WTC11 (cell line): Measurements from ENCODE around the gene OBSL1.

Experiments used
- FOXP4 ChIP-seq: sonication (generic); formaldehyde crosslinking; IDR thresholded peaks from 2 replicates; pipeline ENCODE4 v1.8.0; 2022; ENCODE audit warnings: mild to moderate bottlenecking, missing genetic modification reagents
- NFYB ChIP-seq: sonication (generic); formaldehyde crosslinking; conservative IDR thresholded peaks from 2 replicates; pipeline ENCODE4 v1.8.0; 2022; ENCODE audit warnings: low read depth, missing genetic modification reagents
- RORB ChIP-seq: fragments of 250-450 bp; sonication (Bioruptor Pico); IDR thresholded peaks from 2 replicates; pipeline ENCODE4 v1.9.0; 2021; ENCODE audit warnings: mild to moderate bottlenecking
- ZNF219 ChIP-seq: sonication (generic); formaldehyde crosslinking; IDR thresholded peaks from 2 replicates; pipeline ENCODE4 v1.8.0; 2023; ENCODE audit warnings: missing genetic modification reagents, mild to moderate bottlenecking, borderline replicate concordance
- ZNF423 ChIP-seq: fragments of 250-450 bp; sonication (Bioruptor Pico); IDR thresholded peaks from 2 replicates; pipeline ENCODE4 v2.1.2; 2022; ENCODE audit warnings: mild to moderate bottlenecking, moderate library complexity
- TF ChIP-seq, protein P1 (sequence below): fragments of 200-600 bp; IDR thresholded peaks from 2 replicates; pipeline ENCODE4 v1.8.0; 2022; ENCODE audit warnings: antibody characterized with exemption
- TF ChIP-seq, protein P2 (sequence below): sonication (generic); formaldehyde crosslinking; IDR thresholded peaks from 2 replicates; pipeline ENCODE4 v1.8.1; 2023; ENCODE audit warnings: mild to moderate bottlenecking, missing genetic modification reagents, borderline replicate concordance

GRCh38 chr2:219553463-219553963, 17.8 kb downstream of the OBSL1 start:
- no peak for TF ChIP-seq NFYB
- TF ChIP-seq, protein P1, sequence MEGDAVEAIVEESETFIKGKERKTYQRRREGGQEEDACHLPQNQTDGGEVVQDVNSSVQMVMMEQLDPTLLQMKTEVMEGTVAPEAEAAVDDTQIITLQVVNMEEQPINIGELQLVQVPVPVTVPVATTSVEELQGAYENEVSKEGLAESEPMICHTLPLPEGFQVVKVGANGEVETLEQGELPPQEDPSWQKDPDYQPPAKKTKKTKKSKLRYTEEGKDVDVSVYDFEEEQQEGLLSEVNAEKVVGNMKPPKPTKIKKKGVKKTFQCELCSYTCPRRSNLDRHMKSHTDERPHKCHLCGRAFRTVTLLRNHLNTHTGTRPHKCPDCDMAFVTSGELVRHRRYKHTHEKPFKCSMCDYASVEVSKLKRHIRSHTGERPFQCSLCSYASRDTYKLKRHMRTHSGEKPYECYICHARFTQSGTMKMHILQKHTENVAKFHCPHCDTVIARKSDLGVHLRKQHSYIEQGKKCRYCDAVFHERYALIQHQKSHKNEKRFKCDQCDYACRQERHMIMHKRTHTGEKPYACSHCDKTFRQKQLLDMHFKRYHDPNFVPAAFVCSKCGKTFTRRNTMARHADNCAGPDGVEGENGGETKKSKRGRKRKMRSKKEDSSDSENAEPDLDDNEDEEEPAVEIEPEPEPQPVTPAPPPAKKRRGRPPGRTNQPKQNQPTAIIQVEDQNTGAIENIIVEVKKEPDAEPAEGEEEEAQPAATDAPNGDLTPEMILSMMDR: no peak
- TF ChIP-seq ZNF423: no peak
- TF ChIP-seq, protein P2, sequence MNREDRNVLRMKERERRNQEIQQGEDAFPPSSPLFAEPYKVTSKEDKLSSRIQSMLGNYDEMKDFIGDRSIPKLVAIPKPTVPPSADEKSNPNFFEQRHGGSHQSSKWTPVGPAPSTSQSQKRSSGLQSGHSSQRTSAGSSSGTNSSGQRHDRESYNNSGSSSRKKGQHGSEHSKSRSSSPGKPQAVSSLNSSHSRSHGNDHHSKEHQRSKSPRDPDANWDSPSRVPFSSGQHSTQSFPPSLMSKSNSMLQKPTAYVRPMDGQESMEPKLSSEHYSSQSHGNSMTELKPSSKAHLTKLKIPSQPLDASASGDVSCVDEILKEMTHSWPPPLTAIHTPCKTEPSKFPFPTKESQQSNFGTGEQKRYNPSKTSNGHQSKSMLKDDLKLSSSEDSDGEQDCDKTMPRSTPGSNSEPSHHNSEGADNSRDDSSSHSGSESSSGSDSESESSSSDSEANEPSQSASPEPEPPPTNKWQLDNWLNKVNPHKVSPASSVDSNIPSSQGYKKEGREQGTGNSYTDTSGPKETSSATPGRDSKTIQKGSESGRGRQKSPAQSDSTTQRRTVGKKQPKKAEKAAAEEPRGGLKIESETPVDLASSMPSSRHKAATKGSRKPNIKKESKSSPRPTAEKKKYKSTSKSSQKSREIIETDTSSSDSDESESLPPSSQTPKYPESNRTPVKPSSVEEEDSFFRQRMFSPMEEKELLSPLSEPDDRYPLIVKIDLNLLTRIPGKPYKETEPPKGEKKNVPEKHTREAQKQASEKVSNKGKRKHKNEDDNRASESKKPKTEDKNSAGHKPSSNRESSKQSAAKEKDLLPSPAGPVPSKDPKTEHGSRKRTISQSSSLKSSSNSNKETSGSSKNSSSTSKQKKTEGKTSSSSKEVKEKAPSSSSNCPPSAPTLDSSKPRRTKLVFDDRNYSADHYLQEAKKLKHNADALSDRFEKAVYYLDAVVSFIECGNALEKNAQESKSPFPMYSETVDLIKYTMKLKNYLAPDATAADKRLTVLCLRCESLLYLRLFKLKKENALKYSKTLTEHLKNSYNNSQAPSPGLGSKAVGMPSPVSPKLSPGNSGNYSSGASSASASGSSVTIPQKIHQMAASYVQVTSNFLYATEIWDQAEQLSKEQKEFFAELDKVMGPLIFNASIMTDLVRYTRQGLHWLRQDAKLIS (CRISPR knock-in tag): no peak
- TF ChIP-seq FOXP4 (CRISPR knock-in tag): no peak
- TF ChIP-seq RORB (CRISPR knock-in tag): no peak
- TF ChIP-seq ZNF219 (CRISPR knock-in tag): no peak
